ENCODE results near the gene RMDN2. TPM values are rescaled to one million over a fixed set of nuclear protein-coding genes. Genes with fewer than 3 reads are reported as not detected.

Gene RMDN2
- polyA plus RNA-seq, 1 donor (not counting 4 experiments of a cell fraction or from before 2014, with no cell fraction given), result 9.3 TPM

- H3K27me3 ChIP-seq (ENCODE audit: control insufficient read depth, extremely low read depth, insufficient read depth, low read length), result no peaks in the 10 kb centered on the region
- FAIRE-seq (no peak), DNase-seq (ENCODE audit: low read depth, low spot score) (no peak)
- no peaks in the 10 kb centered on the region for H4K20me1 ChIP-seq (ENCODE audit: control insufficient read depth, extremely low read depth, insufficient read depth, low read length)
- no peak overlapping the region for H2AFZ ChIP-seq (ENCODE audit: control insufficient read depth, low read length)
- no peak overlapping the region for H3K27ac ChIP-seq (ENCODE audit: control insufficient read depth, insufficient read depth, low read length)
- H3K9ac ChIP-seq (ENCODE audit: control insufficient read depth, extremely low read depth, insufficient read depth, low read length), result no peak overlapping the region
- dilution Hi-C loops (cut with MboI; ENCODE audit: extremely low pct_ligation_motif_present, low sequenced_read_pairs), result loop anchor here (25.0 kb wide), 1 partner anchor 302 kb away; no protein-coding TSS in a partner anchor
- TF ChIP-seq EZH2 (IDR thresholded peaks at IDR 0.05; ENCODE audit: low read length), result no peak
- TF ChIP-seq CTCF (optimal IDR thresholded peaks at IDR 0.05 in 1 of 3, IDR thresholded peaks at IDR 0.05 in 1 of 3, conservative IDR thresholded peaks at IDR 0.05 in 1 of 3; ENCODE audit: extremely low read depth in 1 of 3, insufficient read depth in 2 of 3, low read length in 3 of 3), result no peak
- H3K4me2 ChIP-seq (ENCODE audit: control insufficient read depth, extremely low read depth, insufficient read depth, low read depth, low read length), result no peak overlapping the region
- H3K9me3 ChIP-seq (ENCODE audit: control insufficient read depth, low read depth, low read length), result no peaks in the 10 kb centered on the region
- no peak overlapping the region for H3K4me3 ChIP-seq (ENCODE audit: control insufficient read depth in 2 of 3, extremely low read depth in 1 of 3, insufficient read depth in 2 of 3, low read depth in 1 of 3, low read length in 3 of 3)
- no peaks in the 10 kb centered on the region for H3K79me2 ChIP-seq (ENCODE audit: control insufficient read depth, insufficient read depth, low read length)
- H3K4me1 ChIP-seq (ENCODE audit: control insufficient read depth, extremely low read depth, insufficient read depth, low read length), result no peaks in the 10 kb centered on the region
- no peaks in the 10 kb centered on the region for H3K9me1 ChIP-seq (ENCODE audit: control insufficient read depth, extremely low read depth, insufficient read depth, low read length)
- no peaks in the 10 kb centered on the region for H3K36me3 ChIP-seq (ENCODE audit: control insufficient read depth in 2 of 2, extremely low read depth in 1 of 2, insufficient read depth in 2 of 2, low read length in 2 of 2)
Observed at GRCh38 chr2:37985333-37985732, 60.2 kb downstream of the RMDN2 start.

GRCh38 chr2:37987098-37987775 is 62.1 kb downstream of the RMDN2 start:
- Histone ChIP-seq H3K27me3 (ENCODE audit: control insufficient read depth, extremely low read depth, insufficient read depth, low read length) (no peaks in the 10 kb centered on the region), H3K9me1 (ENCODE audit: control insufficient read depth, extremely low read depth, insufficient read depth, low read length) (no peaks in the 10 kb centered on the region), H3K36me3 (ENCODE audit: control insufficient read depth in 2 of 2, extremely low read depth in 1 of 2, insufficient read depth in 2 of 2, low read length in 2 of 2) (no peaks in the 10 kb centered on the region), H3K4me3 (ENCODE audit: control insufficient read depth in 2 of 3, extremely low read depth in 1 of 3, insufficient read depth in 2 of 3, low read depth in 1 of 3, low read length in 3 of 3) (no peak overlapping the region), H3K4me1 (ENCODE audit: control insufficient read depth, extremely low read depth, insufficient read depth, low read length) (no peaks in the 10 kb centered on the region), H3K9me3 (ENCODE audit: control insufficient read depth, low read depth, low read length) (no peaks in the 10 kb centered on the region), H3K4me2 (ENCODE audit: control insufficient read depth, extremely low read depth, insufficient read depth, low read depth, low read length) (no peak overlapping the region), H3K27ac (ENCODE audit: control insufficient read depth, insufficient read depth, low read length) (no peak overlapping the region), H3K79me2 (ENCODE audit: control insufficient read depth, insufficient read depth, low read length) (no peaks in the 10 kb centered on the region), H4K20me1 (ENCODE audit: control insufficient read depth, extremely low read depth, insufficient read depth, low read length) (no peaks in the 10 kb centered on the region), H3K9ac (ENCODE audit: control insufficient read depth, extremely low read depth, insufficient read depth, low read length) (no peak overlapping the region), H2AFZ (ENCODE audit: control insufficient read depth, low read length) (no peak overlapping the region)
- DNase-seq (ENCODE audit: low read depth, low spot score), result no peak
- dilution Hi-C loops (cut with MboI; ENCODE audit: extremely low pct_ligation_motif_present, low sequenced_read_pairs), result loop anchor here (25.0 kb wide), 1 partner anchor 300 kb away; no protein-coding TSS in a partner anchor
- no peak for TF ChIP-seq CTCF (optimal IDR thresholded peaks at IDR 0.05 in 1 of 3, IDR thresholded peaks at IDR 0.05 in 1 of 3, conservative IDR thresholded peaks at IDR 0.05 in 1 of 3; ENCODE audit: extremely low read depth in 1 of 3, insufficient read depth in 2 of 3, low read length in 3 of 3)
- no peak for FAIRE-seq

Measured in keratinocyte (primary cell).